Common myeloid progenitor, CD34-positive (primary cell): ENCODE results near the gene PLA2R1.

Experiments
- CTCF ChIA-PET: fragments of 350-600 bp; sonication (Branson Sonifier 250); formaldehyde crosslinking; loops from one replicate; lab custom pipeline; 2021; ENCODE audit warnings: antibody characterized with exemption; lab: Charles Lee
- POLR2A ChIA-PET: fragments of 350-600 bp; sonication (Branson Sonifier 250); formaldehyde crosslinking; loops from one replicate; lab custom pipeline; 2021; ENCODE audit warnings: antibody characterized with exemption; lab: Charles Lee
- DNase-seq, 3 donors: peaks; one replicate each; pipeline versions ENCODE4 v3.0.0 to v3.0.0-alpha.2; 2013
- H3K27ac ChIP-seq, 2 experiments: 1 replicate in 1 of 2; 2 replicates in 1 of 2; pipeline ENCODE4 v1.7.0; 2013; ENCODE audit warnings: inconsistent platforms in 2 of 2, low read length in 2 of 2, mild to moderate bottlenecking in 2 of 2, low read depth in 1 of 2, moderate library complexity in 1 of 2; ENCODE audit not compliant: severe bottlenecking in 2 of 2, insufficient read depth in 1 of 2, poor library complexity in 1 of 2
- H3K27me3 ChIP-seq, 5 experiments: replicated peaks in 2 of 5; 1 replicate in 3 of 5; 2 replicates in 2 of 5; pipeline versions ENCODE4 v1.6.1 to v1.7.0; 2013; ENCODE audit warnings: low read length in 4 of 5, mild to moderate bottlenecking in 2 of 5, moderate library complexity in 2 of 5, inconsistent platforms in 1 of 5; ENCODE audit not compliant: insufficient read depth in 5 of 5, control insufficient read depth in 4 of 5
- H3K36me3 ChIP-seq, 4 experiments: 1 replicate in 2 of 4; 2 replicates in 2 of 4; pipeline versions ENCODE4 v1.6.1 to v1.7.0; 2013; ENCODE audit warnings: low read length in 3 of 4, control low read depth in 1 of 4, mild to moderate bottlenecking in 1 of 4; ENCODE audit not compliant: control insufficient read depth in 4 of 4, insufficient read depth in 4 of 4
- H3K4me1 ChIP-seq, 4 experiments: 1 replicate in 3 of 4; 2 replicates in 1 of 4; pipeline versions ENCODE4 v1.6.1 to v1.7.1; 2013; ENCODE audit warnings: low read length in 3 of 4, mild to moderate bottlenecking in 3 of 4, control low read depth in 1 of 4, inconsistent platforms in 1 of 4, moderate library complexity in 1 of 4; ENCODE audit not compliant: control insufficient read depth in 4 of 4, insufficient read depth in 4 of 4; ENCODE audit errors: control extremely low read depth in 1 of 4
- H3K4me3 ChIP-seq, 7 experiments: 1 replicate in 4 of 7; 2 replicates in 3 of 7; pipeline versions ENCODE4 v1.5.1 to v1.7.0; 2013; ENCODE audit warnings: mild to moderate bottlenecking in 7 of 7, low read length in 6 of 7, moderate library complexity in 6 of 7, inconsistent platforms in 2 of 7, low read depth in 2 of 7, control low read depth in 1 of 7; ENCODE audit not compliant: insufficient read depth in 4 of 7, control insufficient read depth in 1 of 7; ENCODE audit errors: extremely low read depth in 1 of 7
- H3K9me3 ChIP-seq, 5 experiments: 1 replicate in 4 of 5; 2 replicates in 1 of 5; pipeline versions ENCODE4 v1.6.1 to v1.7.1; 2013; ENCODE audit warnings: low read length in 4 of 5, mild to moderate bottlenecking in 2 of 5, inconsistent platforms in 1 of 5, low read depth in 1 of 5, moderate library complexity in 1 of 5; ENCODE audit not compliant: control insufficient read depth in 4 of 5, insufficient read depth in 2 of 5; ENCODE audit errors: control extremely low read depth in 1 of 5
- WGBS: methylation state at CpG from one replicate; pipeline ENCODE4 v1.1.5; 2013; ENCODE audit not compliant: insufficient coverage; 5-methylcytosine and 5-hydroxymethylcytosine counted together

The PLA2R1 gene

GRCh38 chr2:160064916-160065315 is 2.5 kb upstream of the PLA2R1 start:
- Histone ChIP-seq H3K4me1 (peaks cover 0 to 15% (median 12%) of the 10 kb centered on the region in 4 experiments), H3K27me3 (peaks cover 0 to 8% (median 1%) of the 10 kb centered on the region in 5 experiments), H3K4me3 (no peak overlapping the region), H3K36me3 (no peaks in the 10 kb centered on the region), H3K9me3 (peaks cover 0 to 3% (median 3%) of the 10 kb centered on the region in 5 experiments), H3K27ac (no peak overlapping the region)
- DNase-seq, result no peak
- CTCF ChIA-PET, result interaction anchor here (1.2 to 1.4 kb wide), 3 partner anchors 9 to 45 kb away, joined by 3 to 4 read pairs (median 3); no protein-coding TSS in a partner anchor
- POLR2A ChIA-PET, result interaction anchor here (0.6 kb wide), 1 partner anchor 41 kb away, joined by 3 read pairs; no protein-coding TSS in a partner anchor
- no CpG with 5 or more reads among the region's 1 CpG for WGBS

GRCh38 chr2:160063879-160064612 is 1.6 kb upstream of the PLA2R1 start:
- WGBS, result 94% methylated on average over 2 of the region's 4 CpGs
- CTCF ChIA-PET, result interaction anchor here (1.2 to 1.4 kb wide), 3 partner anchors 10 to 45 kb away, joined by 3 to 4 read pairs (median 3); no protein-coding TSS in a partner anchor
- Histone ChIP-seq H3K4me3 (no peak overlapping the region), H3K27ac (no peak overlapping the region), H3K4me1 (peaks cover 0 to 15% (median 12%) of the 10 kb centered on the region in 4 experiments), H3K27me3 (peaks cover 0 to 8% (median 1%) of the 10 kb centered on the region in 5 experiments), H3K36me3 (no peaks in the 10 kb centered on the region), H3K9me3 (peaks cover 0 to 3% (median 3%) of the 10 kb centered on the region in 5 experiments)
- no peak for DNase-seq
- POLR2A ChIA-PET, result no interaction called here

GRCh38 chr2:160063271-160063670 is 856 bp upstream of the PLA2R1 start:
- ChIA-PET POLR2A (no interaction called here), CTCF (no interaction called here)
- peak in 2 of 3 donors; percentile 11 to 18 for DNase-seq
- peaks cover 0 to 8% (median 1%) of the 10 kb centered on the region in 5 experiments for H3K27me3 ChIP-seq
- H3K4me1 ChIP-seq, result peaks cover 0 to 15% (median 12%) of the 10 kb centered on the region in 4 experiments
- WGBS, result 74% methylated on average over 4 of the region's 5 CpGs
- H3K27ac ChIP-seq, result no peak overlapping the region
- H3K9me3 ChIP-seq, result peaks cover 0 to 2% (median 0%) of the 10 kb centered on the region in 5 experiments
- H3K36me3 ChIP-seq, result no peaks in the 10 kb centered on the region
- H3K4me3 ChIP-seq, result peak overlapping the region in 3 of 7 experiments; percentile 74 to 88 (median 79)

GRCh38 chr2:160061944-160062291 is 497 bp downstream of the PLA2R1 start:
- no peak overlapping the region for H3K27ac ChIP-seq
- WGBS, result 4% methylated on average over 18 of the region's 27 CpGs
- CTCF ChIA-PET, result no interaction called here
- H3K4me3 ChIP-seq, result peak overlapping the region; percentile 46 to 88 (median 64)
- H3K9me3 ChIP-seq, result no peaks in the 10 kb centered on the region
- peaks cover 0 to 15% (median 12%) of the 10 kb centered on the region in 4 experiments for H3K4me1 ChIP-seq
- no peaks in the 10 kb centered on the region for H3K36me3 ChIP-seq
- peaks cover 0 to 8% (median 1%) of the 10 kb centered on the region in 5 experiments for H3K27me3 ChIP-seq
- peak in 2 of 3 donors; percentile 34 to 51 for DNase-seq
- POLR2A ChIA-PET, result no interaction called here

GRCh38 chr2:160061533-160061932 is 882 bp downstream of the PLA2R1 start:
- Histone ChIP-seq H3K9me3 (no peaks in the 10 kb centered on the region), H3K27ac (no peak overlapping the region), H3K27me3 (peaks cover 0 to 8% (median 1%) of the 10 kb centered on the region in 5 experiments), H3K4me3 (peak overlapping the region in 6 of 7 experiments; percentile 46 to 88 (median 69)), H3K36me3 (no peaks in the 10 kb centered on the region), H3K4me1 (peaks cover 0 to 15% (median 12%) of the 10 kb centered on the region in 4 experiments)
- ChIA-PET POLR2A (no interaction called here), CTCF (no interaction called here)
- peak in 1 of 3 donors; percentile 9 for DNase-seq
- 85% methylated on average over 18 of the region's 18 CpGs for WGBS

- no peak for DNase-seq
- Histone ChIP-seq H3K9me3 (no peaks in the 10 kb centered on the region), H3K36me3 (no peaks in the 10 kb centered on the region), H3K4me3 (no peak overlapping the region), H3K4me1 (peaks cover 0 to 15% (median 12%) of the 10 kb centered on the region in 4 experiments), H3K27me3 (peaks cover 0 to 8% (median 1%) of the 10 kb centered on the region in 5 experiments), H3K27ac (no peak overlapping the region)
- 83% methylated on average over 1 of the region's 2 CpGs for WGBS
- ChIA-PET POLR2A (no interaction called here), CTCF (no interaction called here)
These were observed 2.1 kb downstream of the PLA2R1 start for GRCh38 chr2:160060297-160060696.

GRCh38 chr2:160057356-160057755 is 5.1 kb downstream of the PLA2R1 start:
- Histone ChIP-seq H3K4me1 (peaks cover 0 to 5% (median 4%) of the 10 kb centered on the region in 4 experiments), H3K4me3 (no peak overlapping the region), H3K9me3 (no peaks in the 10 kb centered on the region), H3K27ac (no peak overlapping the region), H3K36me3 (no peaks in the 10 kb centered on the region), H3K27me3 (peaks cover 0 to 8% (median 1%) of the 10 kb centered on the region in 5 experiments)
- 82% methylated on average over 2 of the region's 2 CpGs for WGBS
- CTCF ChIA-PET, result no interaction called here
- POLR2A ChIA-PET, result interaction anchor here (0.9 kb wide), 1 partner anchor 151 kb away, joined by 3 read pairs; no protein-coding TSS in a partner anchor
- no peak for DNase-seq
